ENCODE data around the gene RAB3GAP1.

DNA sequence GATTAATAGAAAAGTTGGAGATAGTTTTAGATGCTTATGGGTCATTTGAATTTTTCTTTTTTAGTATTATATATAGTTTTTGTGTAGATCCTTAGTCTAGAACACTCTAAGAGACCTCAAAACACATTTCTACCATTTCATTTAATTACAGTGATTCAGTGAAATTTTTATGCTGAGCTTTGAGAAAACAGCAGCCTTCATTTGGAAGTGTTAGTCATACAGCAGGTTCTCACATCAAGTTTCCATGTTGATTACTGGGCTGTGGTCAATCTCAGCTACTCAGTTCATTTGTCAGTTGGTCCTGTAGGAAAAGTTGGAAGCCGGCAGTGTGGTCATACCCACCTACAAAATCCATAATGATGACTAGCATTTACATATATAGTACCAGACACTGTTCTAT is 42.8 kb upstream of the RAB3GAP1 start:
- TF ChIP-seq, protein P1, sequence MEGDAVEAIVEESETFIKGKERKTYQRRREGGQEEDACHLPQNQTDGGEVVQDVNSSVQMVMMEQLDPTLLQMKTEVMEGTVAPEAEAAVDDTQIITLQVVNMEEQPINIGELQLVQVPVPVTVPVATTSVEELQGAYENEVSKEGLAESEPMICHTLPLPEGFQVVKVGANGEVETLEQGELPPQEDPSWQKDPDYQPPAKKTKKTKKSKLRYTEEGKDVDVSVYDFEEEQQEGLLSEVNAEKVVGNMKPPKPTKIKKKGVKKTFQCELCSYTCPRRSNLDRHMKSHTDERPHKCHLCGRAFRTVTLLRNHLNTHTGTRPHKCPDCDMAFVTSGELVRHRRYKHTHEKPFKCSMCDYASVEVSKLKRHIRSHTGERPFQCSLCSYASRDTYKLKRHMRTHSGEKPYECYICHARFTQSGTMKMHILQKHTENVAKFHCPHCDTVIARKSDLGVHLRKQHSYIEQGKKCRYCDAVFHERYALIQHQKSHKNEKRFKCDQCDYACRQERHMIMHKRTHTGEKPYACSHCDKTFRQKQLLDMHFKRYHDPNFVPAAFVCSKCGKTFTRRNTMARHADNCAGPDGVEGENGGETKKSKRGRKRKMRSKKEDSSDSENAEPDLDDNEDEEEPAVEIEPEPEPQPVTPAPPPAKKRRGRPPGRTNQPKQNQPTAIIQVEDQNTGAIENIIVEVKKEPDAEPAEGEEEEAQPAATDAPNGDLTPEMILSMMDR (conservative IDR thresholded peaks at IDR 0.05; ENCODE audit: low read depth, low read length) = no peak
- no peak for TF ChIP-seq EZH2 (IDR thresholded peaks at IDR 0.05; ENCODE audit: low read length, unreplicated experiment)
- TF ChIP-seq EZH2phosphoT487 (IDR thresholded peaks at IDR 0.05; ENCODE audit: borderline replicate concordance, low read length) = no peak
